Astrocyte of the spinal cord (primary cell): ENCODE results near the gene CD300A.

Experiments used
- DNase-seq: peaks from one replicate; pipeline ENCODE4 v3.0.0; 2011; ENCODE audit warnings: low read depth, low spot score
- H3K4me3 ChIP-seq: 2 replicates; pipeline ENCODE4 v1.5.1; 2011; ENCODE audit warnings: low read depth, mild to moderate bottlenecking, low read length, moderate library complexity
- in situ Hi-C: cut with HindIII; loops from 2 replicates; pipeline ENCODE4 v1.10.0; 2017; ENCODE audit warnings: low sequenced_read_pairs
- TF ChIP-seq, protein P1 (sequence below): IDR thresholded peaks from 2 replicates; pipeline ENCODE4 v1.5.1; 2012; ENCODE audit warnings: low read depth, mild to moderate bottlenecking, low read length, inconsistent platforms

Gene CD300A

DNA sequence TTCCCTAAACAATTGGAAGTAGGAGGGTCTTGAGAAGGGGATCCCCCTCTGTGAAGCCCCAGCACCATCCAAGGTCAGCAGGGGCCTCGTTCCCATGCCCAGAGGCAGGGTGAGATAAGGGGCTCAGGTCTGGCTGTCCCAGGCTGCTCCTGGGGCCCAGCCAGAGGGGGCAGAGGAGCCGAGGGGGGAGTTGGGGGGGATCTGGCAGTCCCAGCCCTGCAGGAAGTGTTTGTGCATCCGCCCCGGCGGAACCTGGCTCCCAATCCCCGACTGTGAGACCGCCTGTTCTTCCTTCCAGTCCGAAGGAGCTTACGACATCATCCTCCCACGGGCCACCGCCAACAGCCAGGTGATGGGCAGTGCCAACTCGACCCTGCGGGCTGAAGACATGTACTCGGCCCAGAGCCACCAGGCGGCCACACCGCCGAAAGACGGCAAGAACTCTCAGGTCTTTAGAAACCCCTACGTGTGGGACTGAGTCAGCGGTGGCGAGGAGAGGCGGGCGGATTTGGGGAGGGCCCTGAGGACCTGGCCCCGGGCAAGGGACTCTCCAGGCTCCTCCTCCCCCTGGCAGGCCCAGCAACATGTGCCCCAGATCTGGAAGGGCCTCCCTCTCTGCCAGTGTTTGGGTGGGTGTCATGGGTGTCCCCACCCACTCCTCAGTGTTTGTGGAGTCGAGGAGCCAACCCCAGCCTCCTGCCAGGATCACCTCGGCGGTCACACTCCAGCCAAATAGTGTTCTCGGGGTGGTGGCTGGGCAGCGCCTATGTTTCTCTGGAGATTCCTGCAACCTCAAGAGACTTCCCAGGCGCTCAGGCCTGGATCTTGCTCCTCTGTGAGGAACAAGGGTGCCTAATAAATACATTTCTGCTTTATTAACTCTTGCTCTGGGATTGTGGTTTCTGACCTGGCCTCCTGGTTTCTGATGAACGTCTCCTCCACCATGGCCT is 19.6 kb upstream of the CD300A start:
- in situ Hi-C loops: no loop called here
- TF ChIP-seq, protein P1, sequence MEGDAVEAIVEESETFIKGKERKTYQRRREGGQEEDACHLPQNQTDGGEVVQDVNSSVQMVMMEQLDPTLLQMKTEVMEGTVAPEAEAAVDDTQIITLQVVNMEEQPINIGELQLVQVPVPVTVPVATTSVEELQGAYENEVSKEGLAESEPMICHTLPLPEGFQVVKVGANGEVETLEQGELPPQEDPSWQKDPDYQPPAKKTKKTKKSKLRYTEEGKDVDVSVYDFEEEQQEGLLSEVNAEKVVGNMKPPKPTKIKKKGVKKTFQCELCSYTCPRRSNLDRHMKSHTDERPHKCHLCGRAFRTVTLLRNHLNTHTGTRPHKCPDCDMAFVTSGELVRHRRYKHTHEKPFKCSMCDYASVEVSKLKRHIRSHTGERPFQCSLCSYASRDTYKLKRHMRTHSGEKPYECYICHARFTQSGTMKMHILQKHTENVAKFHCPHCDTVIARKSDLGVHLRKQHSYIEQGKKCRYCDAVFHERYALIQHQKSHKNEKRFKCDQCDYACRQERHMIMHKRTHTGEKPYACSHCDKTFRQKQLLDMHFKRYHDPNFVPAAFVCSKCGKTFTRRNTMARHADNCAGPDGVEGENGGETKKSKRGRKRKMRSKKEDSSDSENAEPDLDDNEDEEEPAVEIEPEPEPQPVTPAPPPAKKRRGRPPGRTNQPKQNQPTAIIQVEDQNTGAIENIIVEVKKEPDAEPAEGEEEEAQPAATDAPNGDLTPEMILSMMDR: no peak
- H3K4me3 ChIP-seq: no peak overlapping the region
- DNase-seq: no peak

DNA sequence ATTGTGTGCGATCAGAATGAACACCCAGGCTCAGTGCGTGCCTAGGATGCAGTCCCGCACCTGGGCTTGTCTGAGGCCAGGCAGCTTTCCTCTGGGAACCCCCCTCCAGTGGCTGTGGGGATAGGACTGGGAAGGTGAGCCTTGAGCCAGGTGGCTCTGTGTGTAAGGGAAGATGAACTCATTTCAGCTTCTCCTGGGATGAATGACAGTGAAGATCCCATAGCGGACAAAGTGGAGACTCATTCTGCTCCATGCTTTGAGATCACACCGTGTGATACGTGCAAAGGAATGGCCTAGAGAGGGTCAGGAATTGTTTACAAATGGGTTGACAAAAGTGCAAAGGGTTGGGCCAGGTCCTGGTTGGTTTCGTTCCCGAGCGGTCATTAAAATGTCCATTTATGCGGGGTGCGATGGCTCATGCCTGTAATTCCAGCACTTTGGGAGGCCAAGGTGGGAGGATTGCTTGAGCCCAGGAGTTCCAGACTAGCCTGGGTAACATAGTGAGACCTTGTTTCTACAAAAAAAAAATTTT is 18.7 kb upstream of the CD300A start:
- in situ Hi-C loops: no loop called here
- no peak for DNase-seq
- H3K4me3 ChIP-seq: no peak overlapping the region
- TF ChIP-seq, protein P1: no peak

DNA sequence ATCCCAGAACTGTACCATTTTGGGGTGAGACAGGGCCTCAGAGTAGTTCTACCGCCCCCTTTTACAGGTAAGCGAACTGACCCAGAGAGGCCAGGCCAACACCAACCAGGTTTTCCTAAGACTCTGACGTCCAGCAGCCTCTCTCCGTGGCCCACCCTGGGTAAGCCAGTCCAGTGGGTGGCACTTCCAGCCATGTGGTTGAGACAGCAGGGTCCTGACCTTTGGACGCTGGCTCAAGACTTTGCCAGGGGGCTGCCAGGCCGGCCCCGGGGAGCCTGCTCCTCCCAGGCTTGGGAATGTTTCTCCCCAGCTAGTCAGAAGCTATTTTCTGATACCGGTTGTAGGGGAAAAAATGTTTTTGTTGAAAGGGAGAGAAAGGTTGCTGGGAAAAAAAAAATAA is 17.7 kb upstream of the CD300A start:
- TF ChIP-seq, protein P1: no peak
- no peak for DNase-seq
- H3K4me3 ChIP-seq: no peak overlapping the region
- in situ Hi-C loops: no loop called here

DNA sequence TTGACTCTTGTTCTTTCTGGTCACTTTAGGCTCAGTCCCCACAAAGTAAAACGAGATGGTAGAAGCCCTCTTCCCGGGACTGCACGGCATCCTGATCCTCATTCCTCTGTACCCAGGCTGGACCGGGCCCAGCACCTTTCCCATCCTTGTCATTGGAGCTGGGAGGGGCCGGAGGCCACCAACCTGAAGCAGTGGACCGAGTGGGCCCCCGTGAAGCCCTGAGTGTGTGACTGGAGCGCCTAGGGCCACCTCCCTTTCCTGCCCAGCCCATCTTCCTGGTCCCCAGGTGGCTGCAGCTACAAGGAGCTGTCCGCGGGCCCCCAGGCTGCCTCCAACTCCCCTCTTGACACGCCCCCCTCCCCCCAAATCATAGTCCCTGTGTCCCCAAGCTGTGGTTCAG is 17.1 kb upstream of the CD300A start:
- in situ Hi-C loops: no loop called here
- no peak overlapping the region for H3K4me3 ChIP-seq
- no peak for DNase-seq
- TF ChIP-seq, protein P1: no peak

DNA sequence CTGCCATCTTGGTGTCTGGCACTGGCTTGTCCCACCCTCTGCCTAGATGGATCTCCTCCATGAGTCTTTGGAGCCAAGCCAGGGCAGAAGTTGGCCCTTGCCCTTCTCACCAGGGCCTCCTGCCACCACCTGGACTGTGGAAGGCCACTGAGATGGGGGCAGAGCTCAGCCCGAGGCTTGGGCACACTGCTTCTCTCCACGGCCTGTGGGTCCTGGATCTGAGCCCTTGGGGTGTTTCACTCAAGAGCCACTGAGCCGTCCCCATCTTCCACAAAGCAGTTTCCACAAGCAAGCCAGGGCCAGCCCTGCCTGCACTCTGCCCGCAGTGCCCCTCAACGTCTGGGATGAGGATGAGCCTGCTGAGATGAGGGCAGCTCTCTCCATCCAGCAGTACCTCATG is 16.7 kb upstream of the CD300A start:
- DNase-seq: no peak
- H3K4me3 ChIP-seq: no peak overlapping the region
- TF ChIP-seq, protein P1: no peak
- in situ Hi-C loops: no loop called here

DNA sequence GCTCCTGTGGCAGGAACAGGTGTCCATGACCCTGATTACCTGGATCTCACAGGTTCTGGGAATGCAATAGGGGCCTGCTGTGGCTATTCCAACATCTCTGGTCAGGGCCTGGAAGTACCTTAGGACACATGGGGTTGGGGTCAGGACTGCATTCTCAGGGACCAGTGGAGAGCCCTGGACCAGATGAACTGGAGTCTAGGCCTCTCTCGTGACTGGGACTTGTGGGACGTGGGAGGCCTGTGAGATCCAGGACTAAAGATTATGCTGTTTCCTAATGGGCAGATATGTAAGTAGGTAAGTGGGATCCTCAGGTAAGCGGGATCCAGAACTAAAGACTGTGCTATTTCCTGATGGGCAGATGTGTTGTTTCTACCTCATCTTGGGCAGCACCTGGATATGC is 16.2 kb upstream of the CD300A start:
- no peak for DNase-seq
- TF ChIP-seq, protein P1: no peak
- in situ Hi-C loops: no loop called here
- H3K4me3 ChIP-seq: no peak overlapping the region
